HG02938 (cell line): ENCODE measurements around the gene FRRS1.
A peak's percentile ranks its signal among the peaks of the same experiment; 100 is the strongest.

Experiments
- ATAC-seq: cut with Tn5 transposase; IDR thresholded peaks from one replicate; pipeline ENCODE4 v1.9.1; 2021; ENCODE audit warnings: mild to moderate bottlenecking, moderate library complexity; ENCODE audit not compliant: unreplicated experiment

Gene FRRS1

GRCh38 chr1:99685516-99686180 lies 80.8 kb downstream of the FRRS1 start:
- peak; percentile 95 for ATAC-seq

DNA sequence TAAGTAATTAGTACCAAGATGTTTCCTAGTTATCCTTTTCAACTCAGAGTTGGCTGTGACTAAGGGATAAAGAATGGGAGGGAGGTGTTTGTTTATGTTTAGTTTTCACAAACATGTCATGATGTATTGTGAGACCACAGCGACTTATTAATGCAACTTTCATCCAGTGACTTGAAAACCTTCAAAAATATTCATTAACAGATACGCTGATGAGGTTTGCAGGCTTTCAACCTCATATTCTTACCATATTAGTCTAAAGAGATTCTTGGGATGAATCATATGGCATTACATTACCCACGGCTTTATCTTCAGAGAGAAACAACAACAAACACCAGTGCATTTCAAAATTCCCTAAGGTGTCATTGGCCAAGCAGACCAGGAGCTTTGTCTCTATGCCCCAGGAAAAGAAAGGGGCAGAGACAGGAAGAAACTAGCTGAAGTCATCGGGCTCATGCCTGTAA lies 84.1 kb downstream of the FRRS1 start:
- ATAC-seq, result no peak

GRCh38 chr1:99681583-99681982 lies 84.9 kb downstream of the FRRS1 start:
- no peak for ATAC-seq

DNA sequence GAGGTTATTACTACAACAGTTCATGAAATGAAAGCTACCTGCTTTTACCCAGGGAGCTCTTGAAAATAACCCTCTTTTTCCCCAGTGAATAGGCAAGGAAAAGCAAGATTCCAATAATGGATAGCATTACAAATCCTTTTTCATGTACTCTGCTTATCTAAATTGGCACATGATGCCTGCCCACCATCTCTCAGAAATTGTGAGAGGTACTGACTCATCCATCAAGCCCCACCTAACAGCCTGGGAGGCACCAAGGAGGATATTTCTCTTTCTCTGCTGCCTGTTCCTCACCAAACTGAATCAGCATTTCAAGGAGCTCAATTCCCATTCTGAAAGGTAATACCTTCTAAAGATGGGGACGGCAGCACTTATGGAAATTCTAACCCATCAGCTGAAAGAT lies 86.2 kb downstream of the FRRS1 start:
- ATAC-seq, result no peak

DNA sequence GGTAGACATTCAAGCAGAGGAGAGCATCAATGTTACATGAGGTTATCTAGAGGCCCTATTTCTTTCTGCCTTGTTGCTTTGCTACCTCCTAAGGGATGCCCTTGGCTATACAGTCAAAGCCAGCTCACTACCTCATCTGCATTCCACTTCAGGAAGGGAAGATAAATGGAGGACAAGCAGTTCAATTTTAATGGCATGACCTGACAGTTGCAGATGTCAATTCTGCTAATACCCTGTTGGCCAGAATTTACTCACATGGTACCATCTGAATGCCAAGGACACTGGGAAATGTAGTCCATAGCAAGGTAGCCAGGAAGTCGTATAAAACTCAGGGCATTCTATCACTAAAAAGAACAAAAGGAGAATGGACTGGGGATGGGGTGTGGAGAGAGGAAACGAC lies 89.0 kb downstream of the FRRS1 start:
- ATAC-seq, result no peak

DNA sequence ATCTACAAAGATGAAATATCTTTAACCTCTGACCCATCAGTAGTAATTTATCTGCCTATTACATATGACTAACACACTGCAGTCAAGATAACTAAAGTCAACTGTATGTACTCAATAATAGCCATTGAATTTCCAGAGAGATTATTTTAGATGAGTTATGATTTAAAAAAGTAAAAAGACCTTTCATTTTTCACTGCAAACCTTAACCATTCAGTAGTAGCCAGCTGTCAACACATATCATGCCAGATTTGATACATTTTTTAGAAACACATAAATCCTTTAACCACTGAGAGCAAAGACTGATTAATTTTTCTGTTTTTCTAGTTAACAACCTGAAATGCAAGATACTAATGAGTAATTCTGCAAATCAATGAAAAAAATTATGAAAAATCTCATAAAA lies 89.6 kb downstream of the FRRS1 start:
- no peak for ATAC-seq

GRCh38 chr1:99675994-99676393 lies 90.4 kb downstream of the FRRS1 start:
- ATAC-seq, result no peak

- ATAC-seq, result no peak
Observed at GRCh38 chr1:99675292-99675691, 91.1 kb downstream of the FRRS1 start.

DNA sequence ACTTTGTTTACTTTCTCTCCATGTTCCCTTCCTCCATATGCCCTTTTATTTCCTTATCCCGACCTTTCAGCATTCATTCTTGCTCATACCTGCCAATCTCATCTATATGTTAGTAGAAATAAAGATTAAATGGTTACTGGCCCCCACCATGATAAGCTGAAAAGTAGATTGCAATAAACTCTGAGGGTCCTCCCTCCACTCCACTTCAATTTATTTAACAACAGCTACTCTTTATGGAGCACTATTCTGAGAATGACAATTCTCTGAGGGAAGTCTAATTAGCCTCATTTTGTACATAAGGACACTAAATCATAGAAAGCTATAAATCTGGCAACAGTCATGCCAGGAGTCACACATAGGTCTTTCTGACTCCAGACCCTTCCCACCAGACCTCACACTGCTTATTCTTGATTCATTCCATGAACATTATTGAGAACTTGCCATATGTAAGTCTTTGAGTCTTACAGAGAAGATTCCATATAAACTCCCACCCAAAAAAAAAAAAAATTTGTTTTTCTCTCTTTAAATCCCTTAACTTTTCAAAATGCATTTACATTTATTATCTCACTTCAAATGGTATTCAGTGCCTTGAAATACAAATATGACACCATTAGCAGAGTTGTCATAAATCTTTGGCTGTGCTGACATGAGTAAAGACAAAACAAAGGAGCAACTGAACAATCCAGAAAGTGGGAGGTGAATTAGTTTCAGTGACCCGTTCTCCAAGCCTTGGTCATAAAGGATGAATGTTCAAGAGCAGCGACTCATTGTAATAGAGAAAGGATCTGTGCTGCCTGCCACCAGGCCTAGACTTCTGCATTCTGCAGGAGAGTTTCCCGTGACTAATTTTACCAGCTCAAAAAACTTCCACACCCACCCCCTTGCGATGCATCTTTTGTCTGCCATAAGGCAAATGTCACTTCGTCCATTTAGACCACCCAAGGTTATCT lies 92.0 kb downstream of the FRRS1 start:
- ATAC-seq, result no peak

GRCh38 chr1:99673315-99673714 lies 93.1 kb downstream of the FRRS1 start:
- ATAC-seq, result no peak

DNA sequence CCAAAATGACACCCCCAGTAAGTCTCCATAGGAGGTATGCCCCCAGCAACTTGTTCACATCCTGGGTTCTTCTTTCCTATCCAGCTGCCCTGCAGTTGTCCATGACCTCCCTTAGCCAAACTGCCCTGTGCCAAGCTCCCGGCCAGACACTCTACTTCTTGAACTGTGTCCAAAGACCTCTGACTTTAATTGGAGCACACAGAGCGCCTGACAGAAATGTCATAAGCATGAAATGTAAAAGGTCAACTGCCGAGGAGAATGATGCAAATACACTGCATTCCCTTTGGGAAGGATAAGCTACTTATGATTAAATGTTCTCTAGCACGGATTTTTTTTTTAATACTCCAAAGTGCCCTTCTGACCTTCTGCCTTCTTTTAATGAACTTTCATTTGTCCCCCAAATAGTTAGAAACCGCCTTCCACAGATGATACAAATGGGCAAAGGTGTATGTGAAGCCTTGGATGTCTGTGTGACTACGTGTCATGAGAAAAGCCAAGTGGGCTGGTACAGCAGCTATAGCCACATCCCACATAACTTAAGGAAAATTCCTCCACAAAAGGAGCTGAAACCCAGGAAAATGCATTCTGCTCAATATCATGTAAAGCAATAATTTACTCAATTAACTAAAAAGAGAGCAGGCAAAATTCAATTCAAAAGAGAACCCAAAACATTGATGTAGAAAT lies 93.8 kb downstream of the FRRS1 start:
- no peak for ATAC-seq

DNA sequence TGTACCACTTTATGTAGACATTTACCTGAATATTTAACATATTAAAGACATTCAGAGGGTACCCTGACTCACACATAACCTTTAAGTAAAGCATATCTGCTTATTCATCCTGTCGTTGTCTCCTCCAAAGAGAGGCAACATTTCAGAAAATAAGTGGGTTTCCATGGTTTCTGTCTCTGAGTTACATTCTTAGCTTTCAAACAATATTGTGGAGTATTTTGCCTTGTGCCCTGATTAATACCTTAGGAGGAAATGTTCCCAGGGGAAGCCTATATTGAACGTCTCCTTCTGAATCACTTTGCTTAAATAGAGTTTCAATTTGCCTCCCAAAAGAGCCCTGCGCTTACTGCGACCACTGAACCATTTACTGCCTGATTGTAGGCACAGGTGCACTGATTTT lies 94.4 kb downstream of the FRRS1 start:
- no peak for ATAC-seq

GRCh38 chr1:99670583-99670982 lies 95.9 kb downstream of the FRRS1 start:
- no peak for ATAC-seq

DNA sequence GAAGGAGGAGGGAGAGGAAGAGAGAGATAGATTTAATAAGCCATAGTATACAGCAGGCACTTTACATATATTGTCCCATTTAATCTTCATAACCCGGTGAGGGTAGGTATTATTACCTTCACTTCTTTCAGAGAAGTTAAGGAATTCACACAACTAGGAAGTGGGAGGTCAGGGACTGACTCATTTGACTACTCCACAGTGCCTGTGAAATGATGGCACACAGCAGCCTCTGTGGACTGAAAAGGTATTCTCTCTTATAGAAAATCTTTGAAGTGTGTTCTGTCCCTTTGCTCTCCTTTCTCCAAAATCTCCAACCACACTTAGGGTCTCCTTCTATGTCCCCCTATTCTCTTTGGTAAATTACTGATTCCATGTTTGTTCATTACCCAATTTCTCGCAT lies 96.6 kb downstream of the FRRS1 start:
- ATAC-seq, result no peak

DNA sequence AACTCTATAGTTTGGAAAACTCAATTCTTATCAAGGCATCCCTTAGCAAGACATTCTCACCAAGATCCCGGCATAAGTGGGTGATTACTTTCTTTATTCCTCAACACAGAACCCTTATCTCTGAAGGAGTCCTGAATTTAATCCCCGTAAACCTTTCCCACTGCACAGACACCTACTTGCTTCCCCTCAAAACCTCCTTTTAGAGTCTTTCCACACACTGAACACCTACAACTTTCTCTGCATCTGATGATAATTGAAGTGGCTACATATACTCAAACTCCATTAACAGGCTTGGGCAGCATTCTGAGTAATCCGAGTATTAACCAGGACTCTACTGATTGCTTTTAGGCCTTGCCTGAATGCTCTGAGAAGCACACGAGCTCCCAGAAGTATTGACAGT lies 97.1 kb downstream of the FRRS1 start:
- no peak for ATAC-seq

- no peak for ATAC-seq
Observed at GRCh38 chr1:99665212-99665611, 101.2 kb downstream of the FRRS1 start.

DNA sequence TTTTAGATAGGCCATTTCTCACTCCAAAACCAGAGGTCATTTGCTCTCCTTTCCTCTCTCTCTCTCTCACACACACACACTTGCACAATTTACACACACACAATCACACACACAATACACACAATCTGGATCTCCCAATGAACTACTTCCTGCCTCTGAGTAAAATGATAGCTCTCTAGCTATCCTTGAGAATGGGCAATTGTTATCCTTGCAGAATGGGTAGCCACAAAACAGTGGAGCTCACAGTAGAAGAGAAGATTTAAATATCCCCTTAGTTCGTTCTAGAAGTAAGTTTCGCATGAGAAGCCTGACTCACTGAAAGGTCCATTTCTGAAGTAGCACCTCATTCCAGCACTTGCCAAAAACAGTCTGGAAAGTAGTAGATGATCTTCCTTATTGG lies 102.9 kb downstream of the FRRS1 start:
- no peak for ATAC-seq

GRCh38 chr1:99662539-99663080 lies 103.8 kb downstream of the FRRS1 start:
- ATAC-seq, result no peak

DNA sequence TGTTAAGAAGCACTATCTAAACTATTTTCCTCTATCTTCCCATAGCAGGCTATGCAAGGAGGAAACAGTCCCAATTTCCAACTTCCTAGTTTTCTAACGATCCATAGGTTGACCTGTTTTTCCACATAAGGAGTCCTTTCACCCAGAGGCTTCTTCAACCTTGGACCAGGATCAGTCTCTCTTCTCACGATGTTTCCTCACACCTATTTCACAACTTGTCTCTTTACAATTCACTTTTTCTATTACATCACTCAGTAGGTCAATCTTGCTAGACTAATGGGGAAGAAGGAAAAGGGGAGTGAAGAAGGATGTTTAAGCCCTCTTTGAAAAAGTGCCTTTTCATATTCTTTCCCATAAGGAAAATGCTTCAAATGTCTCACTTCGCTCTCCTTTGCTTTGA lies 104.7 kb downstream of the FRRS1 start:
- ATAC-seq, result no peak

- ATAC-seq, result no peak
Observed at GRCh38 chr1:99660496-99660895, 105.9 kb downstream of the FRRS1 start.

GRCh38 chr1:99659755-99660210 lies 106.7 kb downstream of the FRRS1 start:
- no peak for ATAC-seq
